ENCODE results near the gene SPECC1.

SPECC1 gene

DNA sequence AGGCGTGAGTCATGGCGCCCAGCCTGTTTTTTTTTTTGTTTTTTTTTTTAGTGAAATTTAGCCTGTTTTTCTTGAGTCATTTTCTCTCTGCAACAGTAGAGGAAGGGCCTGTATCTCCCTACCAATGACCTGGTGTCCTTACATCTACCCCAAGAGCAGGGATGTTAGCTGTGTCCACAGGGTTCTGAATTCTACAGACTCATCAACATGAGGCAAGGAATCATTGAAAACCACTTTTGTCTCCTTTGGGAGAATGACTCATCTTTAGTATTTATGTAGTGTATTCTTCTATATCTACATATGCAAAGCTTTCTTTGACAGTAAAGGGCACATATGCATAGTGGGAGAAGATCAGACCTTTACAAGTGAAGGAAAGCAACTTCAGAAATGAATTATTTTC is 105.3 kb downstream of the SPECC1 start:
- H3K36me3 ChIP-seq (ENCODE audit: insufficient read depth, low read length), result no peaks in the 10 kb centered on the region
- H3K4me3 ChIP-seq (ENCODE audit: low read depth, low read length), result no peak overlapping the region
- no peaks in the 10 kb centered on the region for H3K79me2 ChIP-seq (ENCODE audit: control insufficient read depth, insufficient read depth, low read length, unreplicated experiment)
- H2AFZ ChIP-seq (ENCODE audit: low read length, unreplicated experiment), result no peak overlapping the region
- H3K27ac ChIP-seq (ENCODE audit: low read depth, low read length), result no peak overlapping the region
- peaks cover 6% of the 10 kb centered on the region for H3K4me1 ChIP-seq (ENCODE audit: control insufficient read depth, insufficient read depth, low read length, unreplicated experiment)
- H3K27me3 ChIP-seq (ENCODE audit: insufficient read depth, low read length), result no peaks in the 10 kb centered on the region

DNA sequence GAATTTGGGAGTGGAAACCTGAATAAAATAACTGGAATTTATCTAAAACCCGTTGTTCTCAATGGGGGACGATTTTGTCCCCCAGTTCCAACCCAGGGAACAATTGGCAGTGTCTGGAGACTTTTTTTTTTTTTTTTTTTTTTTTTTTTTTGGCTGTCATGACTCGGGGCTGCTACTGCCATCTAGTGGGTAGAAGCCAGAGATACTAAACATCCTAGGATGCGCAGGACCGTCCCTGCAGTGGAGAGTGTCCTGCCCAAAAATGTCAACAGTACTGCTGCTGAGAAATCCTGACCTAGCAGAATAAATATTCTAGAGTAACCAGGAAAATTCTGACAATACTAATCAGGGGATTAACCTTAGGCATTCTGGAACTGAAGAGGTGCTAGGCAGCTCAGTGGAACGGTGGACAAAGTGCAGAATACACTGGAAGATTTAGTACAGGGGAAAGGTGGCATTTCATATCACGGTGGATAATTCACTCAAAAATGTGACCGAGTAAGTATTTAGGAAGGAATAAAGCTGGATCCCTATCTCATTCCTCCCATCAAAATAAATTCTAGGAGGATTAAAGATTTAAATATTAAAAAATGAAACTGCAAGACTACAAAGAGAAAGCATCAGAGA is 107.6 kb downstream of the SPECC1 start:
- H3K36me3 ChIP-seq (ENCODE audit: insufficient read depth, low read length), result no peaks in the 10 kb centered on the region

DNA sequence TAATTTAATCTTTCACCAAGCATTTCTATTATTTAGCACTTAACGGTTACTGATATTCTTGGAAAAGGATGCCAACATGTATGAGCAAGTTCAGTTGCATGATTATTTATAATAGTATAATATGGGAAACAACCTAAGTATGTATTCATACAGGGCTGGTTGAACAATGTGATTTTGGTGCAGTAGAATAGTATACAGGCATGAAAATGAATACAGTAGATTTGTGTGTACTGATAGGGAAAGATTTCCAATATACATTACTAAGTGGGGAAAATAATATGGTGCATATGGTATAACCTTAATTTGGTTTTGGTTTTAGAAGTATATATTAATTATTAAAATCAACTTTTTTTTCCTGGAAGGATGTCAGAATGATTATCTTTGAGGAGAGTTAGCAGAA is 109.1 kb downstream of the SPECC1 start:
- H3K27ac ChIP-seq (ENCODE audit: low read depth, low read length), result no peak overlapping the region
- no peak overlapping the region for H2AFZ ChIP-seq (ENCODE audit: low read length, unreplicated experiment)
- H3K27me3 ChIP-seq (ENCODE audit: insufficient read depth, low read length), result no peaks in the 10 kb centered on the region
- no peaks in the 10 kb centered on the region for H3K79me2 ChIP-seq (ENCODE audit: control insufficient read depth, insufficient read depth, low read length, unreplicated experiment)
- H3K36me3 ChIP-seq (ENCODE audit: insufficient read depth, low read length), result no peaks in the 10 kb centered on the region
- H3K4me3 ChIP-seq (ENCODE audit: low read depth, low read length), result no peak overlapping the region
- peaks cover 12% of the 10 kb centered on the region for H3K4me1 ChIP-seq (ENCODE audit: control insufficient read depth, insufficient read depth, low read length, unreplicated experiment)

More for the DNA sequence above, 107.6 kb downstream of the SPECC1 start:
- no peak overlapping the region for H3K4me3 ChIP-seq (ENCODE audit: low read depth, low read length)
- H3K4me1 ChIP-seq (ENCODE audit: control insufficient read depth, insufficient read depth, low read length, unreplicated experiment), result peaks cover 7% of the 10 kb centered on the region
- H3K27ac ChIP-seq (ENCODE audit: low read depth, low read length), result no peak overlapping the region
- no peaks in the 10 kb centered on the region for H3K27me3 ChIP-seq (ENCODE audit: insufficient read depth, low read length)
- no peak overlapping the region for H2AFZ ChIP-seq (ENCODE audit: low read length, unreplicated experiment)
- no peaks in the 10 kb centered on the region for H3K79me2 ChIP-seq (ENCODE audit: control insufficient read depth, insufficient read depth, low read length, unreplicated experiment)

DNA sequence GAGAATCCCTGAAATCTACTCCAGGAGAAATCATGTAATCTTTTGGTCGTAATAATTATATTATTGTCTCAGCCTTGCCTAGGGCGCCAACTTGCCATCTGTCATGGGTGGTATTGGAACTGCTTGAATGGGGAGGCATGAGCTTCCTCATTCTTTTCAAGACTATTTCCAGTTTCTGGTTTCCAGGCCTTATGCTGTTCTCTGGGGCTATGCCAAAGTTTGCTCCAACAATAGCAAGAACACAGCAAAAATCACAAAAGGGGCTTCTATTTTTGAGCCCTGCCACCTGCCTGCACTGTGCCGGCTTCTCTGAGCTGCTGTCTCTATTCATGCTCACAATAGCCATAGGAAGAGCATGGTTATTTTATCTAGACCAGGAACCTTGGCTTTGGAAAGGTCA is 111.7 kb downstream of the SPECC1 start:
- Histone ChIP-seq H3K4me1 (ENCODE audit: control insufficient read depth, insufficient read depth, low read length, unreplicated experiment) (peaks cover 6% of the 10 kb centered on the region), H3K36me3 (ENCODE audit: insufficient read depth, low read length) (no peaks in the 10 kb centered on the region), H3K79me2 (ENCODE audit: control insufficient read depth, insufficient read depth, low read length, unreplicated experiment) (no peaks in the 10 kb centered on the region), H3K4me3 (ENCODE audit: low read depth, low read length) (no peak overlapping the region), H2AFZ (ENCODE audit: low read length, unreplicated experiment) (no peak overlapping the region), H3K27me3 (ENCODE audit: insufficient read depth, low read length) (no peaks in the 10 kb centered on the region), H3K27ac (ENCODE audit: low read depth, low read length) (no peak overlapping the region)

DNA sequence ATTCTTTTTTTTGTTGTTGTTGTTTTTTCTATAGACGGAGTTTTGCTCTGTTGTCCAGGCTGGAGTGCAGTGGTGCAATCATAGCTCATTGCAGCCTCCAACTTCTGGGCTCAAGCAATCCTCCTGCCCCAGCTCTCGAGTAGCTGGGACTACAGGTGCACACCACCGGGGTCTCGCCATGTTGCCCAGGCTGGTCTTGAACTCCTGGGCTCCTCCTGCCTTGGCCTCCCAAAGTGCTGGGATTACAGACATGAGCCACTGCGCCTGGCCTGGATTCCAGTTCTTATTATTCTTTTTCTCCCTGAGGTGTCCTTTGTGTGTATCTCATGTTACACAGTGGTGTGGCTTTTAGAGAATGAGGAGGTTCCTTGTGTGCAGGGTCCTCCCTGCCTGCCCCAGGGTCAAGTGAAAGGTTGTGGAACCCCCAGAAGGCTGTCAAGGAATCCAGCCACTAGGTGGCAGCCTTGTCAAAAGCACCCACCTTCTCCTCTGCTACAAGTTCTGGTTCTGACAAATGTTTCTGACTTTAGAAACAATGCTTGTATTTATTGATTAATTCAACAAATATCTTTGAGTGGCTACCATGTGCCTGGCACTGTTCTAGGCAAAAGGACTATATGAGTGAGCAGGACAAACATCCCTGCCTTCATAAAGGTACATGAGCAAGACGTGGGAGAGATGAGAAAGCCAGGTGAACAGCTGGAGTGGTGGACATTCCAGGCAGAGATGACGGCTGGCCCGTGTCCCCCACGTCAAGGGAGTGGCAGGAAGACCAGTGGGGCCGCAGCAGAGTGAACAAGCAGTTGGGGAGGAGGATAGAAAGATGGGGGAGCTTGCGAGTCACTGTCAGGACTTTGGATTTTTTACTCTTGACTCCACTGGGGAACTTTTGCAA is 112.4 kb downstream of the SPECC1 start:
- Histone ChIP-seq H3K27ac (ENCODE audit: low read depth, low read length) (no peak overlapping the region), H2AFZ (ENCODE audit: low read length, unreplicated experiment) (no peak overlapping the region), H3K79me2 (ENCODE audit: control insufficient read depth, insufficient read depth, low read length, unreplicated experiment) (no peaks in the 10 kb centered on the region), H3K36me3 (ENCODE audit: insufficient read depth, low read length) (no peaks in the 10 kb centered on the region), H3K4me3 (ENCODE audit: low read depth, low read length) (no peak overlapping the region), H3K27me3 (ENCODE audit: insufficient read depth, low read length) (no peaks in the 10 kb centered on the region), H3K4me1 (ENCODE audit: control insufficient read depth, insufficient read depth, low read length, unreplicated experiment) (peaks cover 6% of the 10 kb centered on the region)

DNA sequence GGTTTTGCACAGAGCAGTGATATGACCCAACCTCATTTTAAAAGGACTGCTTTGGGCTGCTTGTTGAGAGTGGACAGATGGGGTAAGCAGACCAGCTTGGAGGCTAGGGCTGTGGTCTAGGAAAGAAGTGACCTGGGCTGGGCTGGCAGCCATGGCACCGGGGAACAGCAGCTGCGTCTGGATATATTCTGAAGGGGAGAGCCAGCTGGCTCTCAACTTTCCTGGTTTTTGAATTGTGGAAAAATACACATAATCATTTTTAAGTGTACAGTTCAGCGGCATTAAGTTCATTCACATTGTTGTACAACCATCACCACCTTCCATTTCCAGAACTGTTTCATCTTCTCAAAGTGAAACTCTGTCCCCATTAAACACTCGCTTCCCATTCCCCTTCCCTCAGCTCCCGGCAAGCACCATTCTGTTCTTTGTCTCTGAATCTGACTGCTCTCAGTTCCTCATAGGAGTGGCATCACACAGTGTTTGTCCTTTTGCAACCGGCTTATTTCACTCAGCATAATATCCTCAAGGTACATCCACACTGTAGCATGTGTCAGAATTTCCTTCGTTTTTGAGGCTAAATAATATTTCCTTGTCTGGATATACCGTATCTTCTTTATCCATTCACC is 113.2 kb downstream of the SPECC1 start:
- no peaks in the 10 kb centered on the region for H3K27me3 ChIP-seq (ENCODE audit: insufficient read depth, low read length)
- peaks cover 6% of the 10 kb centered on the region for H3K4me1 ChIP-seq (ENCODE audit: control insufficient read depth, insufficient read depth, low read length, unreplicated experiment)
- H3K27ac ChIP-seq (ENCODE audit: low read depth, low read length), result no peak overlapping the region
- no peaks in the 10 kb centered on the region for H3K79me2 ChIP-seq (ENCODE audit: control insufficient read depth, insufficient read depth, low read length, unreplicated experiment)
- H2AFZ ChIP-seq (ENCODE audit: low read length, unreplicated experiment), result no peak overlapping the region
- no peaks in the 10 kb centered on the region for H3K36me3 ChIP-seq (ENCODE audit: insufficient read depth, low read length)
- no peak overlapping the region for H3K4me3 ChIP-seq (ENCODE audit: low read depth, low read length)

DNA sequence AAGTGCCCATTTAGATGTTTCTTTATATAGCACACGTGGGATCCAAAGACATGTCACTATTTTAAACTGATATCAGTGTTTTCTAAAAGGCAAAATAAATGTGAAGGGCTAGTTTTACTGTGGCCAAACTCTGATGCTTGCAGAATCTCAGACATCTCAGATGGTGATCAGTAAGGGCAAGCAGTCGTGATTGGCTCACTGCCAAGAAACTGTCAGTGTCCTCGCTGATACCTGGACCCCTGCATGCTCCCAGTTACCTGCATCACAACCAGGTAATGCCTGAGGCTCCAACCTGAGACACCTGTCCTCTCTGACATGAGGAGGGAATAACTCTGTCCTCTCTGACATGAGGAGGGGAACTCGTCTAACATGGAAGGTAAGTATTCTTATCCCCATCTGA is 114.0 kb downstream of the SPECC1 start:
- Histone ChIP-seq H3K27ac (ENCODE audit: low read depth, low read length) (no peak overlapping the region), H3K27me3 (ENCODE audit: insufficient read depth, low read length) (no peaks in the 10 kb centered on the region), H2AFZ (ENCODE audit: low read length, unreplicated experiment) (no peak overlapping the region), H3K4me3 (ENCODE audit: low read depth, low read length) (no peak overlapping the region), H3K79me2 (ENCODE audit: control insufficient read depth, insufficient read depth, low read length, unreplicated experiment) (no peaks in the 10 kb centered on the region), H3K4me1 (ENCODE audit: control insufficient read depth, insufficient read depth, low read length, unreplicated experiment) (peaks cover 9% of the 10 kb centered on the region), H3K36me3 (ENCODE audit: insufficient read depth, low read length) (no peaks in the 10 kb centered on the region)

DNA sequence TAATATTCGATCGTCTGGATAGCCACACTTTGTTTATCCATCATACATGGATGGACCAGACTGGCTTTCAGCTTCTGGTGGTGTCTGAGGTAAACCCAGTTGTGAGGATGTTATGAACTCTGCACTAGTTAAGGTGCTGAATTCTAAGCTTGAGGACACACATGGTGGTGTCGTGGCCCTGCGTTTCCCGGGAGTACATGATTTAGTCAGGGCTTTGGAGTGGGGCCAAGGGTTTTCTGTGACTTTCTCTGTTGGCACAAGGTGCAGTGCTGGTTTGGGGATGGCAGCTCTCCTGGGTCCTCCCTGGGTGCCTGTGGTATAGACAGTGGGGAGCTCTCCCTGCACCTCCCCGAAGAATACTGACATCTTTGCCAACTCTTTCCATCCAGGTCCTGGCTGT is 116.6 kb downstream of the SPECC1 start:
- Histone ChIP-seq H3K79me2 (ENCODE audit: control insufficient read depth, insufficient read depth, low read length, unreplicated experiment) (no peaks in the 10 kb centered on the region), H3K4me1 (ENCODE audit: control insufficient read depth, insufficient read depth, low read length, unreplicated experiment) (peaks cover 9% of the 10 kb centered on the region), H3K27ac (ENCODE audit: low read depth, low read length) (no peak overlapping the region), H3K4me3 (ENCODE audit: low read depth, low read length) (no peak overlapping the region), H3K36me3 (ENCODE audit: insufficient read depth, low read length) (no peaks in the 10 kb centered on the region), H2AFZ (ENCODE audit: low read length, unreplicated experiment) (no peak overlapping the region), H3K27me3 (ENCODE audit: insufficient read depth, low read length) (no peaks in the 10 kb centered on the region)

DNA sequence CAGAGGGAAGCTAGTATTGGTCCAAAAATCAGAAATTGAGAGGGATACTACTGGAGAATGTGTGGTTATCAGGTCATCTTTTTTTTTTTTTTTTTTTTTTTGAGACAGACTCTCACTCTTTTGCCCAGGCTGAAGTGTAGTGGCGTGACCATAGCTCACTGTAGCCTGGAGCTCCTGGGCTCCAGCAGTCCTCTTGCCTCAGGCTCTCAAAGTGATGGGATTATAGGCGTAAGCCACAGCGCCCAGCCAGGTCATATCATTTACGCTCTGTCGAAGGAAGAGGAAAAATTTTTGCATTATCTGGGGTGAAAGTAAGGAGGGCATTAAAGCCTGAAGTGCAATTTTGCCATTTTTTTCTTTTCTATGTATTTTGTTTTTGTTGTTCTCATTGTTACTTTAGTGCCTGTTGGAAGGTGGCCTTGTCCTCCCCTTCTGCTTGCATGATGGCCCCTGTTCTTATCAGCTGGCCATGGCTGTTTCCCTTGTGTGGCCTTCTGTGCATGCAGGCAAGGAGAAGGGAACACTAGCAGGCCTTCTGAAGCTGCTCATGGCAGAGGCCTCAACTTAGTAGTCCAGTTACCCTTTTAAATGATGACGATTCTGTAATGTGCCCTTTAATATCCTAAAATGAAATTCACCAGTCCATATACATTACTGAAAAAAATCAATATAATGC is 118.3 kb downstream of the SPECC1 start:
- Histone ChIP-seq H3K27ac (ENCODE audit: low read depth, low read length) (no peak overlapping the region), H3K36me3 (ENCODE audit: insufficient read depth, low read length) (no peaks in the 10 kb centered on the region), H3K27me3 (ENCODE audit: insufficient read depth, low read length) (no peaks in the 10 kb centered on the region), H2AFZ (ENCODE audit: low read length, unreplicated experiment) (no peak overlapping the region), H3K79me2 (ENCODE audit: control insufficient read depth, insufficient read depth, low read length, unreplicated experiment) (no peaks in the 10 kb centered on the region), H3K4me3 (ENCODE audit: low read depth, low read length) (no peak overlapping the region), H3K4me1 (ENCODE audit: control insufficient read depth, insufficient read depth, low read length, unreplicated experiment) (peaks cover 3% of the 10 kb centered on the region)

DNA sequence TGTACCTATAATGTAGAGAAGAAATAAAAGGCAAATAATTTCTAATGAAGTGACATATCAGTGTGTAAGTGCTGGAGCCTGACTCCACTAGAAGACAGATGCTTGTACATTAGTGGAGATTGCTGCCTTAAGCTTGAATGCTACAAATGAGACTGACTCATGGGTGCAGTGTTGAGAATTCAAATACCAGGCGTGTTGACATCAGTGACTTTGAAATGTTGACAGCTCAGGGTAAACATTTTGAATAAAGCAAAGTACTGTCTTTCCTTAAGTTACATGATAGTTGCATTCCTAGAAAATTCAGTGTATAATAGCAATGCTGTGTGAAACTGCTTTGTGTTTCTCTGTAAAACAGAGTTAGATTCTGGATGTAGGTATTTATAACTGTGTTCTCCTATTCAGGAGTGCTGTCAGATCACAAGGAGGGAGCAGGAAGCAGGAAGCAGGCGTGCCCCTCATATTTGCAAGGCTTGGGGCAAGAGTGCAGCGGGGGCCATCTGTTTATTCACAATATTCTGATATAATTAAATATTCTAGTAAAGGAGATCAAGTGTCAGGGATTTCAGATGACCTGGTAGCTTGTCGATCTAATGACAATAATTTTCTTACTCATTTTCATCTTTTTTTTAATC is 119.0 kb downstream of the SPECC1 start:
- no peak overlapping the region for H2AFZ ChIP-seq (ENCODE audit: low read length, unreplicated experiment)
- H3K4me3 ChIP-seq (ENCODE audit: low read depth, low read length), result no peak overlapping the region
- H3K4me1 ChIP-seq (ENCODE audit: control insufficient read depth, insufficient read depth, low read length, unreplicated experiment), result peaks cover 3% of the 10 kb centered on the region
- H3K36me3 ChIP-seq (ENCODE audit: insufficient read depth, low read length), result no peaks in the 10 kb centered on the region
- H3K79me2 ChIP-seq (ENCODE audit: control insufficient read depth, insufficient read depth, low read length, unreplicated experiment), result no peaks in the 10 kb centered on the region
- H3K27me3 ChIP-seq (ENCODE audit: insufficient read depth, low read length), result no peaks in the 10 kb centered on the region
- no peak overlapping the region for H3K27ac ChIP-seq (ENCODE audit: low read depth, low read length)

Measured in ACC112 (cell line).